Peyer's patch (tissue), 4 donors: ENCODE results near the gene PNPLA8. TPM values are rescaled to one million over a fixed set of nuclear protein-coding genes. Genes with fewer than 3 reads are reported as not detected.

Source experiments
- DNase-seq, 3 donors: peaks; one replicate each; pipeline ENCODE4 v3.0.0-alpha.2; 2017 to 2019
- H3K27ac ChIP-seq, 4 donors: fragments of 200-600 bp; sonication (generic); one replicate each; pipeline ENCODE4 v1.5.1; 2016 to 2019
- H3K27me3 ChIP-seq, 2 donors: fragments of 200-600 bp; sonication (generic); one replicate each; pipeline ENCODE4 v1.5.1; 2019
- H3K36me3 ChIP-seq, 3 donors: fragments of 200-600 bp; sonication (generic); one replicate each; pipeline ENCODE4 v1.5.1; 2016 to 2019
- H3K4me1 ChIP-seq, 4 donors: fragments of 200-600 bp; sonication (generic); one replicate each; pipeline ENCODE4 v1.5.1; 2016 to 2019
- H3K4me3 ChIP-seq, 4 donors: fragments of 200-600 bp; sonication (generic); 1 replicate in 3 of 4; 2 replicates in 1 of 4; pipeline ENCODE4 v1.5.1; 2016 to 2019; ENCODE audit warnings: mild to moderate bottlenecking in 1 of 4
- H3K9me3 ChIP-seq, 4 donors: fragments of 200-600 bp; sonication (generic); one replicate each; pipeline ENCODE4 v1.5.1; 2016 to 2019; ENCODE audit warnings: mild to moderate bottlenecking in 1 of 4
- POLR2A ChIP-seq, 2 donors: fragments of 450-650 bp; IDR thresholded peaks; one replicate each; pipeline ENCODE4 v1.5.1; 2017; ENCODE audit warnings: antibody characterized with exemption in 2 of 2, mild to moderate bottlenecking in 2 of 2, moderate library complexity in 2 of 2
- total RNA-seq, 4 donors: library from RNA; depleted of rRNA; stranded (reverse); fragments of >200 nt; gene quantifications; one replicate each; pipeline ENCODE4 v1.1.0, GENCODE V29; 2016
- TF ChIP-seq, protein P1 (sequence below), 6 experiments: fragments of 450-650 bp in 4 of 6; fragments of 200-600 bp in 2 of 6; sonication (generic) in 1 of 6; IDR thresholded peaks; one replicate each; pipeline ENCODE4 v1.5.1; 2017 to 2019; ENCODE audit warnings: antibody characterized with exemption in 6 of 6, mild to moderate bottlenecking in 3 of 6, moderate library complexity in 1 of 6

Gene PNPLA8
- total RNA-seq, 4 donors from 2014 or later = 8.9 to 28.9 (median 20.1) TPM

DNA sequence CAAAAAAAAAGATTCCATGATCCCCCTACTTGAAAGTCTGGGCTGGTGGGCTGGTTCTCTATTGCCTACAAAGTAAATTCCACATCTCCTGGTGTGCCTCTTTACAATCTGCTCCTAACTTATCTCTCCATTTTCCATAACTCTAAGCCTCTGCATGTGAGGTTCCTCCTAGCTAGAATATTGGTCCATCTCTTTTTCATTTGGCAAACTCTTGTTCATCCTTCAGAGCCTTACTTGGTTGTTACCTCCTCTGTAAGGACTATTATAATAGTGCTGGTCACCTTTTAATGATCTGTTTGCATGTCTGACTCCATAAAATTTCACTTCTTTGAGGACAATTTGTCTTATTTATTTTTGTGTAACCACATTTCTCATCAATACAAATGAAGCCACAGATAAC is 68.1 kb downstream of the PNPLA8 start:
- H3K9me3 ChIP-seq = no peaks in the 10 kb centered on the region
- H3K4me3 ChIP-seq = no peak overlapping the region
- peaks cover 0 to 22% (median 6%) of the 10 kb centered on the region in 4 donors for H3K4me1 ChIP-seq
- DNase-seq = no peak
- TF ChIP-seq, protein P1, sequence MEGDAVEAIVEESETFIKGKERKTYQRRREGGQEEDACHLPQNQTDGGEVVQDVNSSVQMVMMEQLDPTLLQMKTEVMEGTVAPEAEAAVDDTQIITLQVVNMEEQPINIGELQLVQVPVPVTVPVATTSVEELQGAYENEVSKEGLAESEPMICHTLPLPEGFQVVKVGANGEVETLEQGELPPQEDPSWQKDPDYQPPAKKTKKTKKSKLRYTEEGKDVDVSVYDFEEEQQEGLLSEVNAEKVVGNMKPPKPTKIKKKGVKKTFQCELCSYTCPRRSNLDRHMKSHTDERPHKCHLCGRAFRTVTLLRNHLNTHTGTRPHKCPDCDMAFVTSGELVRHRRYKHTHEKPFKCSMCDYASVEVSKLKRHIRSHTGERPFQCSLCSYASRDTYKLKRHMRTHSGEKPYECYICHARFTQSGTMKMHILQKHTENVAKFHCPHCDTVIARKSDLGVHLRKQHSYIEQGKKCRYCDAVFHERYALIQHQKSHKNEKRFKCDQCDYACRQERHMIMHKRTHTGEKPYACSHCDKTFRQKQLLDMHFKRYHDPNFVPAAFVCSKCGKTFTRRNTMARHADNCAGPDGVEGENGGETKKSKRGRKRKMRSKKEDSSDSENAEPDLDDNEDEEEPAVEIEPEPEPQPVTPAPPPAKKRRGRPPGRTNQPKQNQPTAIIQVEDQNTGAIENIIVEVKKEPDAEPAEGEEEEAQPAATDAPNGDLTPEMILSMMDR (IDR thresholded peaks at IDR 0.05) = no peak
- TF ChIP-seq POLR2A (IDR thresholded peaks at IDR 0.05) = no peak
- H3K36me3 ChIP-seq = no peaks in the 10 kb centered on the region
- H3K27me3 ChIP-seq = peaks cover 0 to 13% of the 10 kb centered on the region in 2 donors
- no peak overlapping the region for H3K27ac ChIP-seq

DNA sequence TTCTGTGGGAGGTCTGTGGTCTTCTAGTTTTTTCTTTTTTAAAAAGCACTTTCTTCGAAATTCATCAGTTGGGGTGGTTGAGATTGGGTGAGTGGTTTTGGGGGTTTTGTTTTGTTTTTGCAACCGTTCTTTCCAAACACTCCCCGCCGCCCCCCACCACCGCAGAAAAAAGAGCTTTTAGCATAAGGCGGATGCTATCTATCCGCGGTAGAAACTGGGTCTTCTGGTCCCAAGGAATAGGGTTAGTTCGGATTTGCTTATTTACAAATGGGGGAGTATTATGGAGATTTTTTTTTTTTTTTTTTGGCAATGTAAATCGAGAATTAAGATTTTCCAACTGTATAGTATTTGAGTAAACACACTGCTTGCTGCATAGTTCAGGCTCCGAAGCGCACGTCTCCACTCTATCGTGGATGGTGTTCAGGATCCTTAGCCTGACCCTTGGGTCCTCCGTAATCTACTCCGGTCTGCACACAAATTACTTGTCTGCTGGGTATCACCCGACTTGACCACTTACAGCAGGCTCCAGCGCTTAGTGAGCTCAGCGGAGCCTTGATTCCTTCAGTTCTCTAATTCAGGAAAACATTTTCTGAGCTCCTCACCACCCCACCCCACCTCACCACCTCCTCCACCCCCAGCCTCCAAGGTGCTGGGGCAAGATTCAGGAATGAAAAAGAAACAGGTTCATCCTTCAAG is 68.9 kb downstream of the PNPLA8 start:
- DNase-seq = no peak
- H3K4me1 ChIP-seq = peaks cover 0 to 22% (median 6%) of the 10 kb centered on the region in 4 donors
- TF ChIP-seq, protein P1 (IDR thresholded peaks at IDR 0.05) = no peak
- no peak for TF ChIP-seq POLR2A (IDR thresholded peaks at IDR 0.05)
- no peaks in the 10 kb centered on the region for H3K9me3 ChIP-seq
- no peaks in the 10 kb centered on the region for H3K36me3 ChIP-seq
- no peak overlapping the region for H3K27ac ChIP-seq
- peaks cover 0 to 13% of the 10 kb centered on the region in 2 donors for H3K27me3 ChIP-seq
- peak overlapping the region in 3 of 4 donors; percentile 49 to 54 (median 52) for H3K4me3 ChIP-seq

- H3K9me3 ChIP-seq = no peaks in the 10 kb centered on the region
- peaks cover 0 to 22% (median 6%) of the 10 kb centered on the region in 4 donors for H3K4me1 ChIP-seq
- H3K36me3 ChIP-seq = no peaks in the 10 kb centered on the region
- DNase-seq = peak in 1 of 3 donors; percentile 53
- no peak for TF ChIP-seq POLR2A (IDR thresholded peaks at IDR 0.05)
- TF ChIP-seq, protein P1 (IDR thresholded peaks at IDR 0.05) = no peak
- H3K27ac ChIP-seq = no peak within 1 kb of the TSS
- peaks cover 0 to 13% of the 10 kb centered on the region in 2 donors for H3K27me3 ChIP-seq
- H3K4me3 ChIP-seq = peak within 1 kb of the TSS; percentile 28 to 54 (median 50)
Measured at GRCh38 chr7:108455998-108456677, 69.8 kb downstream of the PNPLA8 start, which contains the start of gene NRCAM. Gene NRCAM, minus strand, starts transcription at chr7:108456436. Its CDS starts 216,372 bp downstream, at chr7:108240064.

- H3K27ac ChIP-seq = no peak overlapping the region
- H3K36me3 ChIP-seq = no peaks in the 10 kb centered on the region
- TF ChIP-seq, protein P1 (IDR thresholded peaks at IDR 0.05) = no peak
- TF ChIP-seq POLR2A (IDR thresholded peaks at IDR 0.05) = no peak
- peaks cover 0 to 13% of the 10 kb centered on the region in 2 donors for H3K27me3 ChIP-seq
- peak in 1 of 3 donors; percentile 49 for DNase-seq
- H3K4me3 ChIP-seq = peak overlapping the region; percentile 28 to 54 (median 50)
- H3K9me3 ChIP-seq = no peaks in the 10 kb centered on the region
- H3K4me1 ChIP-seq = peaks cover 0 to 22% (median 6%) of the 10 kb centered on the region in 4 donors
Measured at GRCh38 chr7:108455551-108455997, 70.4 kb downstream of the PNPLA8 start.

DNA sequence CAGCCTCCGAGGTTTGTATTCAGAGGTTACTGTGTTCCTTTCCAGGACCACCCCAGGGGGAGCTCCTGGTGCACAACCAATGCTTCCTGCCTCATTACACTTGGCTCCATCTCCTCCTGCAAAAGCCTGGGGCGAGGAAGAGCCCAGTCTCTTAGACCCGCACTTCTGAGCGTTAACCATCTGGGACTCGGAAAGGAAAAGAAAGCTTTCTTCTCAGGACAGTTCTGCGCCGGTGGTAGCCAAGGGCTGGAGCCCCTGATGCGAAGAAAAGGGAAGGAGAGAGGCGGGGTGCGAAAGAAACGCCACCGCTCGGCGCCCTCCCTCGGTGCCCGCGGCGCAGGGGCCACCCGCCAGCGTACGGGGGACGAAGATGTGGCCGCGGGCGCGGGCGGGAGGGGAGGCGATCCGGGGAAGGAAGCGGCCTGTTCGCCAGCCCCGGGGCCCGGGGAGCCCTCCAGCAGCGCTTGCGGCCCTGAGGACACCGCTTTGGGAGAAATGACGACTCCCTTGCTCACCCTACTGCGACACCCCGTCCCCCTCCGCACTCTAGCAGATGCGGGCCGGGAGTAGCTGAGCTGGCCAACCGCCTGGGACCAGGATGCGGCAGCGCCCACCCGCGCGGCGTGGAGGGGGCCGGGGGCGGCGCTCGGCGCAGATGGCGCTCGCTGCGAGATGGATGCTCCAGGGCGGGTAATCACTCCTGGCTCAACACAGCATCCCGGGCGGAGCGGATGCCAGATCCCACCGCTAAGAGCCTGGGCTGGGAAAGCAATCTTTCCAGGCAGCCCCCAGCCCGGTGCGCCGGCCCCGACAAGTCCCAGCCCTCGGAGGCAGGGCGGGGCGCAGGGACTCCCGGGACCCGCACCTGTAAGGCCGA is 71.0 kb downstream of the PNPLA8 start:
- H3K9me3 ChIP-seq = no peaks in the 10 kb centered on the region
- H3K4me3 ChIP-seq = peak overlapping the region; percentile 28 to 54 (median 50)
- no peak for DNase-seq
- no peak overlapping the region for H3K27ac ChIP-seq
- H3K27me3 ChIP-seq = peaks cover 0 to 13% of the 10 kb centered on the region in 2 donors
- TF ChIP-seq, protein P1 (IDR thresholded peaks at IDR 0.05) = no peak
- peaks cover 0 to 22% (median 6%) of the 10 kb centered on the region in 4 donors for H3K4me1 ChIP-seq
- no peaks in the 10 kb centered on the region for H3K36me3 ChIP-seq
